Suprapubic skin (tissue), 2 donors: ENCODE results near the gene ELL.

Source experiments
- EP300 ChIP-seq: sonication (generic); formaldehyde crosslinking; IDR thresholded peaks from one replicate; pipeline ENCODE4 v1.6.1; 2017; ENCODE audit warnings: antibody characterized with exemption
- POLR2A ChIP-seq, 2 donors: fragments of 450-650 bp; IDR thresholded peaks; one replicate each; pipeline ENCODE4 v1.6.1; 2017; ENCODE audit warnings: antibody characterized with exemption in 2 of 2, mild to moderate bottlenecking in 2 of 2, moderate library complexity in 2 of 2

GRCh38 chr19:18430417-18431144, 91.3 kb downstream of the ELL start:
- TF ChIP-seq EP300 (no peak), POLR2A (IDR thresholded peaks at IDR 0.05) (no peak)
